ENCODE results near the gene ADAMTS15. TPM values are rescaled to one million over a fixed set of nuclear protein-coding genes. Genes with fewer than 3 reads are reported as not detected.

ADAMTS15 gene
- total RNA-seq, 2 experiments from 2014 or later = not detected

DNA sequence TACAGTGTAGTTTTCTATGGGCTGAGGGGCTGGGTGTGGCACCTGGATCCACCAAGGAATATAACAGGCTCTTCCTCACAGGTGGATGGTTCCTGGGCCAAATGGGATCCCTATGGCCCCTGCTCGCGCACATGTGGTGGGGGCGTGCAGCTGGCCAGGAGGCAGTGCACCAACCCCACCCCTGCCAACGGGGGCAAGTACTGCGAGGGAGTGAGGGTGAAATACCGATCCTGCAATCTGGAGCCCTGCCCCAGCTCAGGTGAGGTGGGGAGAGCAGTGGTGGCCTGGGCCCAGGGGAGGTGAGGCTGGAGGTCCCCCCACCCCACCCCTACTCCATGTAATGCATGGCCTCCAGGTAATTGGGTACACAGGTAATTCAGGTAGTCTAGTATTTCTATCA lies 20.7 kb downstream of the ADAMTS15 start:
- Histone ChIP-seq H2AFZ (ENCODE audit: low read length) (no peak overlapping the region), H3K4me3 (ENCODE audit: low read depth, low read length, poor library complexity, severe bottlenecking) (no peak overlapping the region), H3K79me2 (ENCODE audit: insufficient read depth, low read depth, low read length) (no peaks in the 10 kb centered on the region), H3K9me3 (ENCODE audit: low read length) (no peaks in the 10 kb centered on the region), H3K36me3 (ENCODE audit: insufficient read depth, low read length) (no peaks in the 10 kb centered on the region), H3K4me1 (ENCODE audit: insufficient read depth, low read length, poor library complexity, severe bottlenecking) (no peaks in the 10 kb centered on the region), H3K27ac (ENCODE audit: low read depth, low read length, poor library complexity, severe bottlenecking) (no peak overlapping the region), H3K9me2 (ENCODE audit: insufficient read depth, low read length) (no peaks in the 10 kb centered on the region), H4K20me1 (ENCODE audit: insufficient read depth, low read length) (no peaks in the 10 kb centered on the region), H3K4me2 (ENCODE audit: low read length) (no peak overlapping the region)
- ChIA-PET POLR2A (no interaction called here), CTCF (ENCODE audit: unreplicated experiment) (no interaction called here)
- intact Hi-C loops (cut with micrococcal nuclease; ENCODE audit: unreplicated experiment) = no loop called here
- no TSS peak for BruUV-seq (replicated peaks)
- TF ChIP-seq, protein P1, sequence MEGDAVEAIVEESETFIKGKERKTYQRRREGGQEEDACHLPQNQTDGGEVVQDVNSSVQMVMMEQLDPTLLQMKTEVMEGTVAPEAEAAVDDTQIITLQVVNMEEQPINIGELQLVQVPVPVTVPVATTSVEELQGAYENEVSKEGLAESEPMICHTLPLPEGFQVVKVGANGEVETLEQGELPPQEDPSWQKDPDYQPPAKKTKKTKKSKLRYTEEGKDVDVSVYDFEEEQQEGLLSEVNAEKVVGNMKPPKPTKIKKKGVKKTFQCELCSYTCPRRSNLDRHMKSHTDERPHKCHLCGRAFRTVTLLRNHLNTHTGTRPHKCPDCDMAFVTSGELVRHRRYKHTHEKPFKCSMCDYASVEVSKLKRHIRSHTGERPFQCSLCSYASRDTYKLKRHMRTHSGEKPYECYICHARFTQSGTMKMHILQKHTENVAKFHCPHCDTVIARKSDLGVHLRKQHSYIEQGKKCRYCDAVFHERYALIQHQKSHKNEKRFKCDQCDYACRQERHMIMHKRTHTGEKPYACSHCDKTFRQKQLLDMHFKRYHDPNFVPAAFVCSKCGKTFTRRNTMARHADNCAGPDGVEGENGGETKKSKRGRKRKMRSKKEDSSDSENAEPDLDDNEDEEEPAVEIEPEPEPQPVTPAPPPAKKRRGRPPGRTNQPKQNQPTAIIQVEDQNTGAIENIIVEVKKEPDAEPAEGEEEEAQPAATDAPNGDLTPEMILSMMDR (conservative IDR thresholded peaks at IDR 0.05; ENCODE audit: low read length) = no peak
- no peak for TF ChIP-seq EZH2phosphoT487 (IDR thresholded peaks at IDR 0.05; ENCODE audit: borderline replicate concordance, low read depth, low read length)
- DNase-seq (ENCODE audit: low spot score) = no peak

DNA sequence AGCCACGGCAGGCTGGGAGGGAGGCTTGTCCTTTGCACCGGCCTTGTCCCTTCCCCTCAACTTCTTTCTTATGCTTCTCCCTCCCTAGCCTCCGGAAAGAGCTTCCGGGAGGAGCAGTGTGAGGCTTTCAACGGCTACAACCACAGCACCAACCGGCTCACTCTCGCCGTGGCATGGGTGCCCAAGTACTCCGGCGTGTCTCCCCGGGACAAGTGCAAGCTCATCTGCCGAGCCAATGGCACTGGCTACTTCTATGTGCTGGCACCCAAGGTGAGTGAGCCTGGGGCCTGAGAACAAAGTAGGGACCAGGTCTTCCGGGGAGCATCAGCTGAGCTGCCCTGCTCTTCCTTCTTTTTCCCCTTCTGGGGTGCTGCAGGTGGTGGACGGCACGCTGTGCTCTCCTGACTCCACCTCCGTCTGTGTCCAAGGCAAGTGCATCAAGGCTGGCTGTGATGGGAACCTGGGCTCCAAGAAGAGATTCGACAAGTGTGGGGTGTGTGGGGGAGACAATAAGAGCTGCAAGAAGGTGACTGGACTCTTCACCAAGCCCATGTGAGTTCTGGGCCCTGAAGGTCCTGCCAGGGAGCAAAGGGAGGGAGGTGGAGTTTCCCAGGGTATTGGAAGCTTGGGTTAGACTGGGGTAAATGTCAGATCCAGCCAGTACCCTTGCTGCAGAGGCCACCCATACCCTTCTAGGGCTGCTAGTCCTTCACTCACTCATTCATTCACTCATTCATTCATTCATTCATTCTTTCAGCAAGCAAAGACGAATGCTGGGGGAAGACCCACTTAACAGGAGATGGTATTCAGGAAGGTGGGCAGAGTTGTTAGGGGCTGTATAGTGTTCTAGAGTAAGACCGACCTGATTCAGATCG lies 22.6 kb downstream of the ADAMTS15 start:
- H3K36me3 ChIP-seq (ENCODE audit: insufficient read depth, low read length) = no peaks in the 10 kb centered on the region
- H3K9me2 ChIP-seq (ENCODE audit: insufficient read depth, low read length) = no peaks in the 10 kb centered on the region
- H3K4me2 ChIP-seq (ENCODE audit: low read length) = no peak overlapping the region
- BruUV-seq (replicated peaks) = no TSS peak
- intact Hi-C loops (cut with micrococcal nuclease; ENCODE audit: unreplicated experiment) = no loop called here
- no peak overlapping the region for H2AFZ ChIP-seq (ENCODE audit: low read length)
- H3K27ac ChIP-seq (ENCODE audit: low read depth, low read length, poor library complexity, severe bottlenecking) = no peak overlapping the region
- ChIA-PET POLR2A (no interaction called here), CTCF (ENCODE audit: unreplicated experiment) (no interaction called here)
- H4K20me1 ChIP-seq (ENCODE audit: insufficient read depth, low read length) = no peaks in the 10 kb centered on the region
- no peaks in the 10 kb centered on the region for H3K9me3 ChIP-seq (ENCODE audit: low read length)
- no peaks in the 10 kb centered on the region for H3K4me1 ChIP-seq (ENCODE audit: insufficient read depth, low read length, poor library complexity, severe bottlenecking)
- H3K79me2 ChIP-seq (ENCODE audit: insufficient read depth, low read depth, low read length) = no peaks in the 10 kb centered on the region
- H3K4me3 ChIP-seq (ENCODE audit: low read depth, low read length, poor library complexity, severe bottlenecking) = no peak overlapping the region
- DNase-seq (ENCODE audit: low spot score) = no peak
- TF ChIP-seq, protein P1 (conservative IDR thresholded peaks at IDR 0.05; ENCODE audit: low read length) = no peak
- no peak for TF ChIP-seq EZH2phosphoT487 (IDR thresholded peaks at IDR 0.05; ENCODE audit: borderline replicate concordance, low read depth, low read length)

DNA sequence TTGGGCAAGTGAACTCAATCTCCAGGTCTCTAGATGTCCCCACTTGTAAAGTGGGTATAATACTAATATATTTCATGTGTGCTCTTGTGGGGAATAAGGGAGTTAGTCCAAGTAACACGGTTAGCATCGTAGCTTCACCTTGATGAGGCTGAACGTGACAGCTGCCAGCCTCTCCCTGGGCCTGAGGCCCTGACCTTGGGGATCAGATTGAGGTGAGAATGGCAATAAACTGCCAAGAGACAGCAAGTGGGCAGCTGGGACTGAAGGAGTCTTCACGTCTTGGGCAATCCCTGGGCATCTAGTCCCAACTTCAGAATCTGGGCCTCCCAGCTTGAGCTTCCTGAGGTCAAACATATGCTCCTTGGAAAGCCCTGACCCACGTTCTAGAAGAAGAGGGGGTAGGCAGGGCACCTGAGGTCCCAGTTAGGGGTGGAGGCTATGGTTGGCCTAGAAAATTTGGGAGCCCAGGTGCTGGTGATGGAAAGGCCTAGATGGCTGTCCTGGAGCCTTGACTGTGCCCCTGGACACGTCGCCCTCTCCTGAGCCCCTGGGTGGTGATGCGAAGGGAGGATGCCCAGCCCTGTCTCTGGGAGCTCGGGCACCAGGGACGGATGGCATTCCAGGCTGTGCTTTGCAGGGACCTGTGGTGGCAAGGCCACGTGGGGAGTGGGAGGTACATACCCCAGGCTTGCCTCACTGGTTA lies 23.4 kb downstream of the ADAMTS15 start:
- no peak for DNase-seq (ENCODE audit: low spot score)
- Histone ChIP-seq H3K4me1 (ENCODE audit: insufficient read depth, low read length, poor library complexity, severe bottlenecking) (no peaks in the 10 kb centered on the region), H3K36me3 (ENCODE audit: insufficient read depth, low read length) (no peaks in the 10 kb centered on the region), H3K79me2 (ENCODE audit: insufficient read depth, low read depth, low read length) (no peaks in the 10 kb centered on the region), H3K27ac (ENCODE audit: low read depth, low read length, poor library complexity, severe bottlenecking) (no peak overlapping the region), H3K4me3 (ENCODE audit: low read depth, low read length, poor library complexity, severe bottlenecking) (no peak overlapping the region), H3K9me2 (ENCODE audit: insufficient read depth, low read length) (no peaks in the 10 kb centered on the region), H3K4me2 (ENCODE audit: low read length) (no peak overlapping the region), H3K9me3 (ENCODE audit: low read length) (no peaks in the 10 kb centered on the region), H4K20me1 (ENCODE audit: insufficient read depth, low read length) (no peaks in the 10 kb centered on the region), H2AFZ (ENCODE audit: low read length) (no peak overlapping the region)
- intact Hi-C loops (cut with micrococcal nuclease; ENCODE audit: unreplicated experiment) = no loop called here
- ChIA-PET CTCF (ENCODE audit: unreplicated experiment) (no interaction called here), POLR2A (interaction anchor here (0.8 kb wide), 1 partner anchor 30 kb away, joined by 3 read pairs; no protein-coding TSS in a partner anchor)
- no peak for TF ChIP-seq EZH2phosphoT487 (IDR thresholded peaks at IDR 0.05; ENCODE audit: borderline replicate concordance, low read depth, low read length)
- TF ChIP-seq, protein P1 (conservative IDR thresholded peaks at IDR 0.05; ENCODE audit: low read length) = no peak
- no TSS peak for BruUV-seq (replicated peaks)
